H1 (cell line): Measurements from ENCODE around the gene RPTOR. TPM values are rescaled to one million over a fixed set of nuclear protein-coding genes. Genes with fewer than 3 reads are reported as not detected.

Source experiments
- CBX8 ChIP-seq: fragments of 300-800, 300-1000 bp; sonication (generic); IDR thresholded peaks from 2 replicates; pipeline ENCODE4 v1.7.1; 2016; ENCODE audit warnings: low read depth, low read length, borderline replicate concordance
- CHD7 ChIP-seq: fragments of 300-600 bp; sonication (generic); IDR thresholded peaks from 2 replicates; pipeline ENCODE4 v1.7.1; 2012; ENCODE audit warnings: low read length, moderate library complexity, mild to moderate bottlenecking, inconsistent platforms; ENCODE audit not compliant: insufficient replicate concordance
- CTCF ChIP-seq, 3 experiments: IDR thresholded peaks; 1 replicate in 2 of 3; 2 replicates in 1 of 3; pipeline versions ENCODE4 v1.5.1 to v1.6.1; 2011; ENCODE audit warnings: low read length in 3 of 3, mild to moderate bottlenecking in 3 of 3, inconsistent platforms in 2 of 3, low read depth in 1 of 3, moderate library complexity in 1 of 3; ENCODE audit not compliant: insufficient read depth in 1 of 3; ENCODE audit errors: control extremely low read depth in 1 of 3
- E2F6 ChIP-seq: IDR thresholded peaks from 2 replicates; pipeline ENCODE4 v1.6.1; 2012; ENCODE audit warnings: inconsistent platforms
- GABPA ChIP-seq: IDR thresholded peaks from 2 replicates; pipeline ENCODE4 v1.6.1; 2011; ENCODE audit warnings: mild to moderate bottlenecking, low read length, moderate library complexity, borderline replicate concordance; ENCODE audit not compliant: insufficient read depth
- KDM4A ChIP-seq: IDR thresholded peaks from one replicate; pipeline ENCODE4 v1.7.1; 2012; ENCODE audit warnings: low read depth, mild to moderate bottlenecking, moderate library complexity, low read length, inconsistent platforms; ENCODE audit not compliant: severe bottlenecking
- MAFK ChIP-seq: IDR thresholded peaks from 2 replicates; pipeline ENCODE4 v1.6.1; 2012; ENCODE audit warnings: low read depth, mild to moderate bottlenecking, improper control_type of control experiment, low read length
- SP1 ChIP-seq: IDR thresholded peaks from 2 replicates; pipeline ENCODE4 v1.6.1; 2011; ENCODE audit warnings: low read depth, low read length
- polyA plus RNA-seq, 7 experiments: library from polyadenylated mRNA; depleted of rRNA in 3 of 7; stranded (reverse) in 5 of 7; unstranded in 2 of 7; fragments of >200 nt in 5 of 7; fragments of 200-250 nt in 2 of 7; gene quantifications; 1 replicate in 5 of 7; 2 replicates in 1 of 7; 4 replicates in 1 of 7; pipeline versions ENCODE4 v1.2.1 to v1.2.3, GENCODE V29; 2011 to 2013; ENCODE audit warnings: missing spikeins in 2 of 7, mixed read lengths in 2 of 7
- total RNA-seq: library from RNA; stranded (reverse); fragmentation: NEBNext Ultra II Directional; extraction: Animal tissue kit (Norgen Biotek cat#: 25700); gene quantifications from 2 replicates; pipeline ENCODE4 v1.2.1, GENCODE V29; 2021

Gene RPTOR
- total and polyA plus RNA-seq, 2 of the 8 experiments (the other 6 are each of a cell fraction or from before 2014, with no cell fraction given): 6.9 to 28.7 TPM

- no peak for TF ChIP-seq CHD7
- no peak for TF ChIP-seq GABPA
- TF ChIP-seq E2F6: no peak
- TF ChIP-seq KDM4A: no peak
- TF ChIP-seq SP1: no peak
- no peak for TF ChIP-seq CBX8
- no peak for TF ChIP-seq CTCF (IDR thresholded peaks at IDR 0.05; ENCODE audit: control extremely low read depth in 1 of 3, insufficient read depth in 1 of 3, low read depth in 1 of 3, low read length in 3 of 3)
- no peak for TF ChIP-seq MAFK
These were observed 48.5 kb downstream of the RPTOR start (continued) for GRCh38 chr17:80593181-80593580.
